GM21447 (cell line): ENCODE data around the gene NACC1.

Experiments
- ATAC-seq: cut with Tn5 transposase; IDR thresholded peaks from one replicate; pipeline ENCODE4 v1.9.1; 2021; ENCODE audit not compliant: unreplicated experiment

NACC1 gene

DNA sequence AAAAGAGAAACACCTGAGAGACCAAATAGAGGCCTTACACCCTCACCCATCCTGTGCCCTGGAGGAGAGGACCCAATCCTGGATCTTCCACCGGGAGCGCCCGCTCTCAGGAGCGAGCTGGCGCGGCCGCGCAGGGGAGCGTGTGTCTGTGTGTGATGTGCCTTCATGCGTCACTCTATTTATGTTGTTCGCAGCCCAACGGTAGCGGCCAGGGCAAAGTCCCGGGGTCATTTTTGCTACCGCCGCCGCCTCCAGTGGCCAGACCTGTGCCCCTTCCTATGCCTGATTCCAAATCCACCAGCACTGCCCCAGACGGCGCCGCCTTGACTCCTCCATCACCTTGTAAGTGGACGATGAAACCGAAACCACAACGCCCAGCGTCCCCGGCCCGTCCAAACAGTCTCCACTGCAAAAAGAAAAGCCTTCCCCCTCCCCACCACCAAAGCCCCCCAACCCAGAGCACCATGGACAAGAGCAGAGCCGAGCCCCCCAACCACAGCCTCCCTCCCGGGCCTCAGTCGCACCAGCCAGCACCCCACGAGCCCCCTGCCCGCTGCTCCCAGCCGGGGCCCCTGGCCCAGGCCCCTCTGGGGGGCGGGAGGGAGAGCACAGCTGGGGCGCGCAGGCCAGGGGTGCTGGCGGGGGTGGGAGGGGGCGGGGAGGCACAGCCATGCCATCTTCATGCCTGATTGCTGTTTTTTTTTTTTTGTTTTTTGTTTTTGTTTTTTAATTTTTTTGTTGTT lies 30.1 kb upstream of the NACC1 start:
- ATAC-seq: no peak

DNA sequence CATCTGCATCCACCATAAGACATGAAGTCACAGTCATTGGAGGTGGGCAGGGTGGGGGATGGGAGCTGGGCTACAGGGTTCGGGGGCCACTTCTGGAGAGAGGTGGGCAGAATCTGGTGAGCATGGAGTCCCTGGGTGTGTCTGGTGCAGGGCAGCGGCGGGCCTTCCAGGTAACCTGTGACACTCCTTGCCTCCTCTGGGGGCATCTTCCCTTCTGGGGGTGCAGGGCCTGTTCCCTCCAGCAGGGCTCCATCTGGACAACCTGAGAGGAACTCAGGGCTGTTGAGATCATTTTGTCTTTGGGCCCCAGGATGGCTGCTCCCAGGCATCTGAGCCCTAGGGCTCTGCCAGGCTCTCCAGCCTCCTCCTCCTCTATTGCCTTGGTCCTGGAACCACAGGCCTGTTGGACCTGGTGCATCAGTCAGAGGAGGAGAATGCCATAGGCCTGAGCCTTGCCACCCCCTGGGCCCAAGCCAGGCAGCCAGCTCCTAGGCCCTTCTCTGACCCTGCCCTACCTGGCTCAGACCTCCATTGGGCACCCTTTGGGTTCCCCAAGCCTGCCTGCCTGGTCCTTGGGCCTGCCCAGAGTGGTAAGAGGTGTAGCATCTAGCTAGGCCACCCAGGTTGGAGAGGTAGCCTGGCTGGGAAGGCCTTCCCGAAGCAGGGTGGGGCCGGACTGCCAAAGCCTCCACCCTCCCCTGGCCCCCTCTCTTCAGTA lies 28.8 kb upstream of the NACC1 start:
- ATAC-seq: no peak

DNA sequence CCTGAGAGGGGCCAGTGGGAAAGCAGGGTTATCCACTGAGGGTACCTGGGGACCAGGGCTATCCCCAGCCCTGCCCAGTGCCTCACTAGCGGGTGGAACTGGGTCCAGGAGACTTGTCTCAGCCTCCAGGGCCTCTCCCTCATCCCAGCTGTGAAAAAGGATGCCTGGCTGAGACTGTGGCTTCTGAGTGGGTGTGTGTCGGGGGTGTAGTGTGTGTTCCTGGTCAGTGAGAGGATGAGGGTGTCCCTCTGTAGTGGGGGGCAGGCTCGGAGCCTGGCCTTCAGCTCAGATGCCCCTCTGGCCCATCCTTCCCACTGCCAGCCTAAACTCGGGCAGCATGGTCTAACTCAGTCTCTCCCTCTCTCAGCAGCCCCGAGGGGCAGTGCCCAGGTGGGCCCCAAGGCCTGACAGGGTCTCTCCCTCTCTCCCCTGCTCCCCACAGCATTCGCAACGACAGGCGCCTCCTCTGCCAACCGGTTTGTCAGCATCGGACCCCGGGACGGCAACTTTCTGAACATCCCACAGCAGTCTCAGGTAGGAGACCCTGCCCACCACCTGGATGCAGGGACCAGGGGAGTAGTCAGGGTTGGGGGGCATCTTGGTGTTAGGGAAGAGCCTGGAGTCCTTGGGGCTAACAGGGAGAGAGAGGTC lies 28.1 kb upstream of the NACC1 start:
- no peak for ATAC-seq

DNA sequence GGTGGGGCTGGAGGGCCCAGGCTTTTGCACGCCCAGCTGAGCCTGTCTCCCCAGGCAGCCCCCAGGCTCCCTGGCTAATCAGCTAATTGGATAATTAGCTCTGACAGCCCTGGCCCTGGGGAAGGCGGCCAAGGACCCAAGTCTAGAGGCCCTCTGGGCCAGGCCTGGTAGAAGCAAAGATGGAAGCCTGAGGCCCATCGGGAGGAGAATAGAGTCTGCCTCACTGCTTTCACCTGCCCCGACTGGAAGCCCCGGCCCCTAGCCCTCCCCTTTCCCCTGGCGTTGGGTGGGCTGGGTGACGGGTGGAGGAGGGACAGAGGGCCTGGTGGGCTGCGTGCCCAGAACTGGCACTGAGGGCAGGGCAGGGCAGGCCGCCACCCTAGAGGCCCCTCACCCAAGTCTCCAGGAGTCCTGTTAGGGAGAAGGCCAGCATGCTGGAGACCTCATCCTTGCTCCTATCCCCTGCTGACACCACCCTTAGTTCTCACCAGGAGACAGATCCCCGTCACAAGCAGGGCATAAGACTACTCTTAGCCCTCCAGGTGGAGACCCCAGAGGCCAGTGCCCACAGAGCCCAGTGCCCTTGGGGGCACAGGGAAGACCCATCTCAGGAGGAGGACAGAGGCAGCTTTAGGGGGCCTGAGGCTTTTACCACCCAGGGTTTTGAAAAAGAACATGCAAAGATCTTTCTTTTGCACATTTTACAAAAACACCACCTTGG lies 27.4 kb upstream of the NACC1 start:
- no peak for ATAC-seq

DNA sequence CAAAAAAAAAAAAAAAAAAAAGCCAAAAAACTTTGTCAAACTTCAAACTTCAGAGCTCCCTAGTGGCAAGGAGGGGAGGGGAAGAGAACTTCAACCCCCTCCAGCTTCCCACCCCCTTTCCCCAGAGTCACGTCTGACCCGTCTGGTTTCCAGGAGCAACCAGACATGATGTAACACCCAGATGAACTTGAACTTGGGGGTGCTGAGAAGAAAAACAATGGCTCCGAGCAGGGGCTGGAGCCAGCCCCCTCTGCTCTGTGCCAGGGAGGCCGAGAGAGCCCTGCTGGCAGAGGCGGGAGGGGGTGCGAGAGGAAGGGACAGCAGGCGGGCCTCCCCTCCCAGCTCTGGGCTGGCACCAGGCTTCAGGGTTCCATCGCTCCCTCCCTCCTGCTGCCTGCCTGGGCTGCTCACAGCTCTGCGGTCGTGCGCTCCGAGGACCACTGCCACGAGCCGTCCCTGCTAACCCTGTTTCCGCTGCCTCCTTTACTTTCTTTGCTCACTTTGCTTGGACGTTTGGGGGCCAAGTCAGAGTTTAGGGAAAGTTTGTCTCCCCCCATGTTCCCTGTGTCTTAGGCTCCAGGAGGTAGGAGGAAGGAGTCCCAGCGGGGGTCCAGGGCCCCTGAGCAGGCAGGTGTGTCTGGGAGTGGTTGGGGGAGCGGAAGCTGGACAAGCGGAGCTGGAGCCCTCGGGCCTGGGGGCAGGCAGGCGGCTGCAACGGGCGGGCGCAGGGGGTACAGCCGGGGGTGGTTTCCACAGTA lies 26.5 kb upstream of the NACC1 start:
- no peak for ATAC-seq

DNA sequence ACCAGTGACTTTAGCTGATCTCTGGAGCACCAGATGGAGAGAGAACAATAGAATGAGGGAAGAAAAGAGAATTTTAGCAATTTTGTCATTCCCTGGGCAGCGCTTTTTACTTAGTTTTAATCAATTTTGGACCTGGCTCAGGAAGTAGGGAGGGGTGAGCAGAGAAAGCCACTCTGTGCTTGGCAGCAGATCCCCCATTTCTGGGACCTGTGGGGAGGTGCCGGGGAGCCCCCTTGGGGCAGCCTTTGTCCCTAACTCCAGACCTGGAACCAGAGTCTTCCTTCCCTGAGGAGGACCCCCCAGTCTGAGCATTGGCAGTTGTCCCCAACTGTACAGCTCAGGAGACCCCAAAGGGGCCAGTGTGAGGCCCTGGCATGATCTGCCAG lies 25.9 kb upstream of the NACC1 start:
- no peak for ATAC-seq

DNA sequence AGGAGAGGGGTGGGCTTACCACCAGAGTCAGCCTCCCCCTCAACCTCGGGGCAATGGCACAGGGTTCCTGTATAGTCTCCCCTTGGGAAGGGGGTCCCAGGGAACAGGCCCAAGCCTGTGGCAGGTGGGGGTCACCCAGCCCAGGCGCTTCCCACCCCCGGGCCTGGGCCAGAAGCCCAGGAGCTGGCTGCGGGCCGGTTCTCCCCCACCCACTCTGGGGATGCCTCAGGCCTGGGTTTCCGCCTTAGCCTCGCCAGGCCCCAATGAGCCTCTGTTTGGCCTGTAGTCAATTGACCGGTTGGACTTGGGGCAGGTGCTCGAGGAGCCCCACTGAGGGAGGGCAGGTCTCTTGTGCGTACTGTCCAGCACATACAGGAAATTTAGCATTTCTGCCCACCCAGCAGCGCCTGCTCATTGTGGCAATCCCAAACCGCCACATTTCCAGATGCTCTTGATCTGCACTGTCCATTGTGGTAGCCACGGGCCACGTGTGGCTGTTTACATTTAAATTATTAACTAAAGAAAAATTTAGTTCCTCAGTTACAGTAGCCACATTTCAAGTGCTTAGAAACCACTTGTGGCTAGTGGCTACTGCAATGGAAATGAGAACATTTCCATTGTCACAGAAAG lies 25.3 kb upstream of the NACC1 start:
- no peak for ATAC-seq

DNA sequence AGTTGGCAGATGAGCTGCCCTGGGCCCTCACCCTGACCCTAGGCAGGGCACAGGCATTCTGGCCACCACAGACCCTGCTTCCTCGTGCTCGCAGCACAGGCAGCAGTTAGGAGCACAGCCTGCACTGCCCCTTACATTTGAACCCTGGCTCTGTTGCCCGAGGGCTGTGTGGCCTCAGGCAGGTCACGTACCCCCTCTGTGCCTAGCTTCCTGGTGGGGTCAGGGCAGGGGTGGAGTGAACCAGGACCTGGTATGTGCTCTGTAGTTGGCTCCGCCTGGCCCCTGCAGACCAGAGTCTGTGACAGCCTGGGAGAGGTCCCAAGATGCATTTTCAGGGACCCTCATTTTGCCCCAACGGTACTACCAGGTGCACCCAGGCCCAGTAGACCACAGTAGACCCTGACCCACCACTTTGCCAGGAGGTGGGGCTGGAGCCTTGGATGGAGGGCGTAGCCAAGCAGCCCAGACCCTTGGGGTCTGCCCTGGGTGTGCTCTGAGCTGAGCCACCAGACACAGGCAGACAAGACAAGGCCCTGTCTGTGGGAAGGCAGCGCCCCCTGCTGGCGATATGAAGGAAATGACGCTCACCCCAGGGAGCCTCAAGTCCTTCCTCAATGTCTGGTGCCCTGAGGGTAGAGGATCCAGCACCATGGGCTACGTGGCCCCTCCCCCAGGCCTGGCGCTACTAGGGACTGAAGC lies 24.5 kb upstream of the NACC1 start:
- ATAC-seq: no peak

DNA sequence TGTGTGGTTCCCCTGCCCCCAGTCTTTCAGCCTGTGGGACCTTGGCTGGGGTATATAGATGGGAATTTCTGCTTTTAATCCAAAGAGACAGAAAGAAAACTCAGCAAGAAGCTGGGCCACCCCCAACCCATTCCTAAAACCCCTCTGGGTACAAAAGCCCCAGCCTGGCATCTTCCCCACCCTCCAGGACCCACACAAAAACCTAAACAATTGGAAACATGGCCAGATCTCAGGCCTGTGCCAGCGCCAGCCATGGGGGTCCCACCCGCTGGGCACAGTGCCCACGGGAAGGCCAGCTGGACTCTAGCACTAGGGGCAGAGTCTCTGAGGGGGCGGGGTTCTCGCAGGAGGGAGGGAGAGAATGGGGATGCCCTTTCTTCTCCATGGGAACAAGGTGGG lies 24.0 kb upstream of the NACC1 start:
- no peak for ATAC-seq

DNA sequence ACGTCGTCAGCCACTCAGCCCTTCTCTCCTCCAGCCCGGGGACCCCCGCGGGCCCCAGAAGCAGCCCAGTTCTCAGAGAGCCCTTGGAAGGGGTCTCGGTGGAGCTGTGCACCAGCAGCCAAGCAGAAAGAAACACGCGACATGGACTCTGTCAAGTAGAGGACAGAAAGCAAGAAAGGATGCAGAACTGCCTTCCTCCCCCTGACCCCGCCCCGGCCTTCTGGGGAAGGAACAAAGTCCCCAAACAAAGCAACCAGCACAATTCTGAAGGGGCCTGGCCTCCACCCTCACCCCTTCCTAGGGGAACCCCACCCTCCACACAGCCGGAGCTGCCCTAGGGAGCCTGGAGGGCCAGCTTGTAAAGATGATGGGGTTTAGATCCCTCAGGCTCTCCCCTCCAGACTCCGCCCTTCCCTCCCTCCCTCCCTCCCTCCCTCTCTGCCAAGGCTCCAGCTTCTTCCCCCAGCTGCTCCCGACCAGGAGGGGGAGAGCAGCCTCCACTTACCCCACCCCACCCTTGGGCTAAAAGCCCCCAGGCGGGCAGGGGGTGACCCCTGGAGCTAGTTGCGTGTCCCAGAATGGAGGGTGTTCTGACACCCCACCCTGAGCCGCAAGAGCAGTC lies 23.2 kb upstream of the NACC1 start:
- no peak for ATAC-seq

DNA sequence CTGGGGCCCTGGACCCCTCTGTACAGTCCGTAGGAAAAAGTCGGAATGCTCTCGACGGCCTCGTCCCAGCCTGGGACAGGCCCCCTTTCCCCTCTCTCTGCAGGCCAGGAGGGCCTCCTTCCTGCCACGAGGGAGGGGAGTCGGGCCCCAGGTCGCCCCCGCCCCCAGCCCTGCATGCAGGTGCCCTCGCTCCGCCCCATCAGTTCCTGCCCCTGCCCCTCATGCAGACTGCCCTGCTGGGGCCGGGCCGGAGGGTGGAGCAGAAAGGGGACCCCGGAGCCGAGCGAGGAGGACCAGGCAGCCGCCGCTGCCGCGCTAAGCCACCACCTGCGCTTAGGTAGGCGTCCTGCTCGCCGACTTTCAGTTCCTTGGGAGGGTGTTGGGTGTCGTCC lies 22.7 kb upstream of the NACC1 start:
- ATAC-seq: no peak

DNA sequence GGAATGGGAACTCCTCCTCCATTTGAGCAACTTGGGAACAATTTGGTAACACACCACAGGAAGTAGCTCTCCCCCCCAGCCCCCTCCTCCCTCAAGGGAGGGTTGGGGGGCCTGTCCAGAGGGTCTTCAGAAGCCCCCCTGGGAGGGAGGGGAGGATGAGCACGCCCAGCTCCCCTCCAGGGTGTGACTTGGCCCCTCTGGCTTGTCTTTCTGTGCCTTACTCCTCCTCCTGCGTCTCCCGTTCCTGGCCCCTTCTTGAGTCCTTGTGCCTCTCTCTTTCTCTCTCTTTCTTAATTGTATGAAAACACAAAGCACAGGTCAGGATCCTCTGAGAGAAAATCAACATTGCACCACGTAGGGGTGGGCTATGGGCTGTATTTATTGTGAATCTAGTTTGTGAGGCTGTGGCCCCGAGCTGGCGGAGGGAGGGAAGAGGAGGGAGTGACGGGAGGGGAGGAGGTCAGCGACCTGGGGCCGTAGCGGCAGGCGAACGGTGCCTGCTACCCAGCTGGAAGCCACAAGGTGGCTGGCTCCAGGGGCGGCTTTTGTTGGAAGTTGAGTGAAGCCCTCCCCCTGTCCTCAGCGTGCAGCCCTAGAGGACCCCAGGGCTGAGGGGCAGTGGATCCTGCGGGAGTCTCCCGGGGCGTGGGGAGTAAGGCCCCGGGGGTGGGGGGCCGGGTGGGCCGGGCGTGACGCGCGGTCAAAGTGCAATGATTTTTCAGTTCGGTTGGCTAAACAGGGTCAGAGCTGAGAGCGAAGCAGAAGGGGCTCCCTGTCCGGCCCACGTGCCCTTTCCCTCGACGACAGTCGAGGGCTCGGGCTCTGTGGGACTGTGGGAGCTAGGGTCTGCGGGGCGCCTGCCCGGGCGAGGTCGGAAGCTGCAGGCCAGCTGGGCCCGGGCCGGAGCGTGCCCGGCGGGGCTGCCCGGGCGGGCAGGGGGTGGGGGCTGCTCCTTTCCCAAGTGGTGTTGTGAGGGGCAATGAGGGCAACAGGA lies 21.8 kb upstream of the NACC1 start:
- no peak for ATAC-seq

DNA sequence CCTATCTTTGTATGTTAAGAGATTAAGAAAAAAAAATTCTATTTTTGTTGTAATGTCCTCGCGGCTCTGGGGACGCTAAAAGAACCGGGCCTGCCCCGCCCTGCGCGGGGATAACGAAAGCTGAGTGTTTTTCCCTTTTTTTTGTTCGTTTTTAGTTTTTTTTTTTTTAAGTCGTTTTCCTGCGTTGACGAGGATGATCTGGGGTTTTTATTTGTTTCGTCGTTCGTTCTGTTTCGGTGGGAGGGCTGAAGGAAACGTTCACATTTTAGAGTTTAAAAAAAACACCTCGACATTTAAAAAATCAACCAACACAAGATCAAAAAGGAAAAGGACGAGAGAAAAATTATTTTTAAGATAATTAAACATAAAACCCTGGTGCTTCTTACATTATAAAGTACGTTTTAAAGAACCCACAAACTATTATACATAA lies 21.0 kb upstream of the NACC1 start:
- ATAC-seq: no peak

DNA sequence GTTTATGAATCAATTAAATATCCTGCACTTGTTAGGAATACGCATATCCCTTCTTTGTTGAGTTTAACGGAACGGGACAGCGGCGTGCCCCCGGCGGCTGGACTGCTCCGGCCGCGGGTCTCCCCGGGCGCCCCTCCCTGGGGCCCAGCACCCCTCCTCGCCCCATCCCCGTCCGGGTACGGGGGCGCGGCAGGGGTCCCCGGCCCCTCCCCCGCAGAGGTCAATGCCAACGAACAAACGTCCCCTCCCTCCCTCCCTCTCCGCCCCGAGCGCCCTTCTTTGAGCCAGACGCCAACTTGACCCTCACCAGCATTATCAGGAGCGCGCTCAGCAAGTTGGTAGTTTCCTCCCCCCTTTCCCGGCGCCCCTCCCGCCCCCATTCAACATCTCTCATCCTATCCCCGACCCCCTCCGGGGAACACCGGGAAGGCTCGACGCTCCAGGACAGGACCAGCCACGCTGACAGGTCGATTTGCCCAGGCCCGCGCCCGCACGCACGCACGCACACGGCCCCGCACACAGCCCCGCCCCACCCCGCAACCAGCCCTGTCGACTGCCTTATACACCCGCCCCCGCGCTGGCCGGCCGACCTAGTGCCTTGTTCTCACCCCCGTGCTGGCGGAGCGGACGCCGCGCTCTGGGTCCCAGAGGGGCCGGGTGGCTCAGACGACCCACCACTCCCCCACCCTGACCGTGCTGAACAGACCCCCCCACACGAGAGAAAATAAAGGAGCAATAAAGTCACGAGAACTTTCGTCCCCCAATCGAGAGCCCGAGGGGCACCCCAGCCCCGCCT lies 20.4 kb upstream of the NACC1 start:
- ATAC-seq: no peak

DNA sequence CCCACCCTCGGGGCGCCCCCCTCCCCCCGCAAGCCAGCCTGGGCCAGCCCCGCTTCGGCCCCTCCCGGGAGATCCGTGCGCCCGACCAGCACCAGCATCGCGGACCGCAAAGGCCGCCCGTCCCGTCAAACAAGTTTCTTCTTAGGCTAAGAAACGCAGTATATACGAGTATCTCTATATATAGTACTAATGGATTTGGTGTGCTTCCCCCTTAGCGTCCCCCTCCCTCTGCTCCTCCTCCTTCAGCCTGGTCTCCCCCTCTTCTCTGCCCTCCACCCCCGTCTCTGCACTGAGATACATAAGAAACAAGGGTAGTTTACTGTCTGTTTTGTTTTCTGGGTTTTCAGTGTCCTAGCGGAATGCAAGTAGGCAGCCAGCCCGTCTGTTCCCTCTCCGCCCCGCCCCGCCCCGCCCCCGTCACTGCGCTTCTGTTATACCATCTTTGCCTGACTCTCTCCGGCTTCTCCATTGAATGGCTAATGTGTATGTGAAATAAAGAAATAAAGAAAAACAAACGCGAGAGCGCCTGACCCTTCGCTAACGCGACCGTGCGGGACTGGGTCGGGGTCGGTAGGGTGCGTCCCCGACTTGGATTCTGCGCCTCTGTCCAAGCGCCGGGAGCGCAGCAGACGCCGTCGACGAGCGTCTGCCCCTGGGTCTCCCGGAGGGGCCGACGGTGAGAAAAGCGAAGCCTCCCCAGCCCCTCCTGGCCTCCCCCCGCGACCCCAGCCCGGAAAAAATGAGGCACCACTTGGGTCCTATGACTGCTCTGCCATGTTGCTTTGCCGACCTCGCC lies 19.6 kb upstream of the NACC1 start:
- ATAC-seq: no peak
